Activated CD4-positive, CD25-positive, alpha-beta regulatory T cell treated with anti-CD3 and anti-CD28 coated beads, Interleukin-2, amount 50 U/mL, for 72 hours (primary cell): ENCODE results near the gene FRY.

Experiments
- DNase-seq: peaks from one replicate; pipeline ENCODE4 v3.0.0; 2021

FRY gene

DNA sequence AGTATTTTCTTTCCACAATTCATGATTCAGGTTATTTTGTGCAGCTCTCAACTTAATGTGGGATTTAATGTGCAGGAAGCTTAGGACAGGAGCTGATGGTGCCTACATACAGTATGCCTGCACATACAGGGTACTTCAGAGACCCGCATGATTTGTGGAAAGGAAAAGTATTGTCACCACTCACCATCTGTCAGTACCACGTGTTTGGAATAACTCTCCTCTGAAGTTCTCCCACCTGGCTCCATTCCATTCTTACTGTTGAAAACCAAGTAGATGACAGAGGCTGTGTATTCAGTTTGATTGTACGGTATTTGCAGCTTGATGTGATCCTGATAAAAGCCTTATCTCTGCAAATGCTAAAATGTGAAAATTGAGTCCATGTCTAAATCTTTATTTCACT lies 197.9 kb downstream of the FRY start:
- DNase-seq: no peak

GRCh38 chr13:32232263-32232662 lies 200.7 kb downstream of the FRY start:
- DNase-seq: no peak

DNA sequence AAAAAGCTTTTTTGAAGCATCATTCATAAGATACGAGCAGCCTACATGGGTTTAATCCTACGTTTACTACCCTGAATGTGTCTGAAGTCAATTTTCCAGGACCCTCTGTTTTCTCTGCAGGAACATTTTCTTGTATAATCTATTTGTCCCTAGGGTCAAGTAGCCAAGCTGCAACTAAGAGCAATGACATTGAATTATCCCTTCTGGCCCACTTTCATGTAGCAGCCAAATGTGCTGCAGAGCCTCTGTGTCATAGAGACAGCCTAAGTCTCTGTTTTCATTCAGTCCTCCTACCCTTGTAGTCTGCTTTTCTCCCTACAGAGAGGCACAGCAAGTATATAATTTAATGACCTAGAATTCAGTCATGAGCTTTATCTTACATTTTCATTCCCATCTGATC lies 201.5 kb downstream of the FRY start:
- DNase-seq: no peak

GRCh38 chr13:32234914-32235313 lies 203.3 kb downstream of the FRY start:
- no peak for DNase-seq

GRCh38 chr13:32237681-32238080 lies 206.1 kb downstream of the FRY start:
- no peak for DNase-seq

- no peak for DNase-seq
Observed at GRCh38 chr13:32243695-32244094, 212.1 kb downstream of the FRY start.

DNA sequence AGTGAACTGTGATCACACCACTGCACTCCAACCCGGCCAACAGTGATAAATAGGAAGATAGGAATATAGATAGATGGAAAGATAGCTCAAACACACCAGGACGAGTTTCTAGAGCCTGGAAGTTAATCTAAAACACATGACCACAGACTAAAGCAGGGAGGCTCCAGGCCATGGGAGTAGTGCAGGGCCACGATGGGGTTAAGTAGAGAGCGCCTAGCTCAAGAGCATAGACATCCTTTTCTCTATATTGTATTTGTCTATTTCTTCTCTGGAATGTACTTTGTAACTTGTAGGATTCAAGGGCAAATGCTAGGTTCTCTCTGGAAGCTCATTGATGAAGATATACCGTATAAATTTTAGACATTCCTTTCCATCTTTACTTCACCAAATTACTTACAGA lies 214.0 kb downstream of the FRY start:
- no peak for DNase-seq

- peak; percentile 35 for DNase-seq
Observed at GRCh38 chr13:32246468-32246867, 214.9 kb downstream of the FRY start.

DNA sequence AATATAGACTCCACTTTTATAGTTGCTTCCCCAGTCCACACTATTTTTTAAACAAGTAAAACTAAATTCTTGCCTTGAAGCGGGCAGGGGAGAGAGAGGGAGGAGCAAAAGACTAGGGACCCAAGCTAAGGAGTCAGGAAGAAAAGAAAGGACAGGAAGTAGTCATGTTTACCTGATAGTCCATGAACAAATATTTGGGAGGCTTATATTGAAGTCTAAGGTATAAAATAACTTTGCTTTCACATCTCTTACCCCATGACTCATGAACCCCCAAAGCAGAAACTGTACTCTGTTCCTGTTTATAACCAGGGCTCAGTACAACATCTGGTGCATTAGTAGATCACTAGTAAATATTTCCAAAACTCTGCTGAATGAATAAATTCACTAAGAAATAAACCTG lies 216.3 kb downstream of the FRY start:
- no peak for DNase-seq

- no peak for DNase-seq
Observed at GRCh38 chr13:32248801-32249200, 217.2 kb downstream of the FRY start.

- no peak for DNase-seq
Observed at GRCh38 chr13:32252812-32253438, 221.4 kb downstream of the FRY start.

GRCh38 chr13:32253911-32254399 lies 222.4 kb downstream of the FRY start:
- DNase-seq: no peak

- DNase-seq: no peak
Observed at GRCh38 chr13:32254416-32254815, 222.8 kb downstream of the FRY start.

DNA sequence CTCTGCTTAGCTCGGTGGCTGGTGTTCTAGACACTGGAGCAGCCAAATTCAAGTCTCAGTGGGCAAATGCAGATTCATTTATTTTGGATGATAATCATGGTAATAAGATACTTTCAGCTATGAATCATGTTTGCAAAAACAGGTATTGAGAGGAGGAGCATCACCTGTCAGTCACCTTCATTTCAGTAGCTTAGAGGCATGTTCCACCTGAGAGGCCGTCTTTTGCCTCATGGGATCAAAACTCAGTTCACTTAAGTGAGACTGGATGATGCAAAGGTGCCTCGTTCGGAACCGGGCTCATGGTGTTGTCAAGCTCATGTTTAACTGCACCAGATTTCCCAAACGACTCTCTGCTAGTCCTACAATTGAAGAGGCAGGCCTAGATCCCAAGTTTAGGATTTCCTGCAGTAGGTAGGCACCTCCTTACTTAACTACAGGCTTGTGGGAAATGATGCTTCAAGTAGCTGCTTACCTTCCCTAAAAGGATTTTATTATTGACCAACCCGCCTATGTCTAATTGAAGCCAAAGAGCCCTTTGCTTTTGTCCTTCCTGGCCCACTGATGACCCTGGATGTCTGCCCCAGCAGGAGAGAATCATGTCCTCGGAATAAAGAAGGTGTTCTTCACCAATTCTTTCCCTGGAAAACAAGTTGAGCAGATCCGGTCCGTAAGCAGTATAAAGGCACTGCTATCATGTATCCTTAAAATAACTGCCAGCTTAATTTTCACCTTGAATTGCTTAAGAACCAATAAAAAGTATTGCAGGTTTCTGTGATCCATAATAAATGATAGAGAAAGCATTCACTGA lies 223.5 kb downstream of the FRY start:
- no peak for DNase-seq

- DNase-seq: no peak
Observed at GRCh38 chr13:32255724-32256109, 224.1 kb downstream of the FRY start.

DNA sequence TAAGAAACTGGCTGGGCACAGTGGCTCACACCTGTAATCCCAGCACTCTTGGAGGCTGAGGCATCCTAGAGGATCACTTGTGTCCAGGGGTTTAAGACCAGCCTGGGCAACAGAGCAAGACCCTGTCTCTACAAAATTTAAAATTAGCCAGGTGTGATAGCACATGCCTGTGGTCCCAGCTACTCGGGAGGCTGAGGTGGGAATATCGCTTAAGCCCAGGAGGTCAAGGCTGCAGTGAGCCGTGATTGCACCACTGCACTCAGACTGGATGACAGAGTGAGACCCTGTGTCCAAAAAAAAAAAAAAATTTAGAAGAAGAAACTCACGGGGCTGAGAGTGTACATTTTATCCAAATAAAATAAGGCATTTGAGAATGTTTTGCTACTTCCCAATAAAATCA lies 224.7 kb downstream of the FRY start:
- DNase-seq: no peak

- DNase-seq: no peak
Observed at GRCh38 chr13:32257649-32258048, 226.1 kb downstream of the FRY start.

DNA sequence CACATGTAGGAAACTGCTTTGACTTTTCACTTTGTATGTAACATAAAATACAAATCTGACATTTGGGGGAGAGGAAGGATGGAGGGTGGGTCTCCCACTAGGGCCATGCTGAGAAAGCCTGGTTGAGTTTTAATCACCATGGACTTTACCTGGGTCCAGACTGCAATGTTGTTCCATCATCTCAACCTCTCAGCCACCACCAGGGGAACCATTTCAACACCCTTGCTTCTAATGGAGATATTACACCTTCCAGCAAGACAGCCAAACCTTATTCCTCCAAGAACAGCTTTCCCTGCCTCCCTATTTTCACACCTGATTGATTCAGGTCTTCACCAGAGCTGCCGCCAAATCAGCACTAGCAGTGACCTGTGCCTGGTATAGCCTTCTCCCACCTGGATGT lies 227.5 kb downstream of the FRY start:
- DNase-seq: no peak

DNA sequence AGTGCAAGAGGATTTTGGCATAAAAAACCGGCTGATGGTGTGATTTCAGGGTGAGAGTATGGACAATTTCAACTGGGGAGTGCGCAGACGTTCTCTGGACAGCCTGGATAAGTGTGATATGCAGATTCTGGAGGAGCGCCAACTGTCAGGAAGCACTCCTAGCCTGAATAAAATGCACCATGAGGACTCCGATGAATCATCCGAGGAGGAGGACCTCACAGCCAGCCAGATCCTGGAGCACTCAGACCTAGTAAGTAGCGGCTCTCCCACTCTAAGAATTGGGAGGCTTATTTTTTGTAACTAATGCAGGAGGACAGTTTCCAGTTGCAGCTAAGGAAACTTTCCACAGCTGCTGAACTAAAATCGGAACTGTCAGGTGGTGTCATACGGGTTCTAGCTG lies 230.0 kb downstream of the FRY start:
- DNase-seq: no peak

DNA sequence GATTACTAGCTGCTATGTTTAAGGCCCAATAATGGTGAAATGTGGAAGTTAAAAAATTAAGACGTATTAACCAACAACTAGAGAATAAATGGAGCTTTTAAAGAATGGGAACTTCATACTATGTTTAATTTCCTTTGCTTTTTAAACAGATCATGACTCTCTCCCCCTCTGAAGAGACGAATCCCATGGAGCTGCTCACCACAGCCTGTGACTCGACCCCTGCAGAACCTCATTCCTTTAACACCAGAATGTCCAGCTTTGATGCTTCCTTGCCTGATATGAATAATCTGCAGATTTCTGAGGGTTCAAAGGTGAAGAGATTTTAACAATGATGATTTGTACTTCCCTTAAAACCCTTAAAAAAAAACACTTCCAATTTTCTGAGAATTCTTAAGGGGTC lies 230.6 kb downstream of the FRY start:
- DNase-seq: no peak

DNA sequence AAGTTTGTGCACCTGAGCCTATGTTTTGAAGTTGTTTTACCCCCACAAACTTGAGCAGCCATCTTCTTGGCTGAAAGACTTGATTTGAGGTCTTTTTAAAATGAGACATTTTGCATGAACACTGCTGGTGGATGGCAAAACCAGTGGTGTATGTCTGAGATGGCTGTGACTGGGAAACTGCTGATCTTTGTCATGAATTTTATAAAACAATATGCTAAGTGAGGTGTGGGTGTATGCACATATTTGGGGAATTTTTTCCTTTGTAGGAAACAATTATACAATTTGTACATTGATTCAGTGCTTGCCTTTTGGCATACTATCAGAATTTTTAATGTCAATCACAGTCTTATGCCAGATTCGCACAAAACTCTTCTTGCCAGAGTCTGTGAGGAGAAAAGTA lies 231.0 kb downstream of the FRY start:
- no peak for DNase-seq

- DNase-seq: no peak
Observed at GRCh38 chr13:32264407-32264806, 232.8 kb downstream of the FRY start.

GRCh38 chr13:32265726-32266125 lies 234.2 kb downstream of the FRY start:
- no peak for DNase-seq

DNA sequence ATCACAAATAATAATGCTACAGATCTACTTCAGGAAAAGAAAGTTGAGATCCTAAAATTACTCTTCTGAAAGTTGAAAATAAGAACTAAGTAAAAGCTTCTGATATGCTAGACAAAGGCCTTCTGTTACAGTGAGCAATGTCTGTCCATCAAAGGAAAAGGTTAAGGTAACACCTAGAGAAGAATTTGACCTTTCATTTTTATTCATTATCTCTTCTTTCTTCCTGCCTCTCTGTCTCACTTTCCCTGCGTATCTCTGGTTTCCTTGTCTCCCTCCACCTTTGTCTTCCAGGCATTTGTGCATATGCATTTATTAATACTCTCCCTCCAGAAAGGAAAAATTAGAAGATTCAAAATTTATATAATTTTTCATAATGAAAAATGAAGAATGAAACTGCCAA lies 234.6 kb downstream of the FRY start:
- DNase-seq: no peak
